Coronary artery (tissue), 2 donors: ENCODE results near the gene NOTCH3.

Experiments used
- DNase-seq: peaks from one replicate; pipeline ENCODE4 v3.0.0-alpha.2; 2017; ENCODE audit warnings: low spot score
- H3K27ac ChIP-seq, 2 donors: fragments of 200-600 bp; sonication (generic); one replicate each; pipeline ENCODE4 v1.5.1; 2016 to 2019
- H3K4me3 ChIP-seq: fragments of 200-600 bp; sonication (generic); 2 replicates; pipeline ENCODE4 v1.5.1; 2016; ENCODE audit warnings: mild to moderate bottlenecking, moderate library complexity
- CTCF ChIP-seq: fragments of 200-600 bp; sonication (generic); IDR thresholded peaks from one replicate; pipeline ENCODE4 v1.5.1; 2019; ENCODE audit warnings: antibody characterized with exemption

NOTCH3 gene

GRCh38 chr19:15161028-15161984 lies 39.5 kb downstream of the NOTCH3 start:
- no peak for TF ChIP-seq CTCF
- H3K4me3 ChIP-seq: no peak overlapping the region
- no peak for DNase-seq
- H3K27ac ChIP-seq: no peak overlapping the region

- H3K4me3 ChIP-seq: no peak overlapping the region
- no peak for DNase-seq
- no peak overlapping the region for H3K27ac ChIP-seq
- no peak for TF ChIP-seq CTCF
These were observed 41.5 kb downstream of the NOTCH3 start for GRCh38 chr19:15159251-15159650.

GRCh38 chr19:15156391-15156790 lies 44.4 kb downstream of the NOTCH3 start:
- TF ChIP-seq CTCF: no peak
- no peak overlapping the region for H3K27ac ChIP-seq
- no peak overlapping the region for H3K4me3 ChIP-seq
- no peak for DNase-seq

GRCh38 chr19:15155296-15155695 lies 45.5 kb downstream of the NOTCH3 start:
- Histone ChIP-seq H3K4me3 (no peak overlapping the region), H3K27ac (no peak overlapping the region)
- no peak for DNase-seq
- TF ChIP-seq CTCF: no peak

GRCh38 chr19:15154002-15154612 lies 46.7 kb downstream of the NOTCH3 start:
- peak; percentile 17 for TF ChIP-seq CTCF
- Histone ChIP-seq H3K27ac (no peak overlapping the region), H3K4me3 (no peak overlapping the region)
- DNase-seq: no peak

- no peak overlapping the region for H3K27ac ChIP-seq
- no peak for DNase-seq
- no peak for TF ChIP-seq CTCF
- H3K4me3 ChIP-seq: no peak overlapping the region
These were observed 51.1 kb downstream of the NOTCH3 start for GRCh38 chr19:15149737-15150136.

GRCh38 chr19:15147090-15147489 lies 53.7 kb downstream of the NOTCH3 start:
- no peak for TF ChIP-seq CTCF
- no peak overlapping the region for H3K27ac ChIP-seq
- no peak overlapping the region for H3K4me3 ChIP-seq
- DNase-seq: no peak
